H9 (cell line): ENCODE data around the gene RUBCN. TPM values are rescaled to one million over a fixed set of nuclear protein-coding genes. Genes with fewer than 3 reads are reported as not detected.

Source experiments
- DNase-seq: peaks from one replicate; pipeline ENCODE4 v3.0.0-alpha.2; 2017
- H2AFZ ChIP-seq: one replicate; pipeline ENCODE4 v1.6.1; 2013; ENCODE audit warnings: mild to moderate bottlenecking, low read length, control low read depth, moderate library complexity
- H2AK5ac ChIP-seq: 2 replicates; pipeline ENCODE4 v1.6.1; 2013; ENCODE audit warnings: low read length, control low read depth, mixed read lengths; ENCODE audit not compliant: insufficient read length
- H2BK120ac ChIP-seq: one replicate; pipeline ENCODE4 v1.6.1; 2013; ENCODE audit warnings: low read depth, mild to moderate bottlenecking, low read length, control low read depth, inconsistent platforms; ENCODE audit not compliant: poor library complexity, severe bottlenecking
- H2BK12ac ChIP-seq: 2 replicates; pipeline ENCODE4 v1.6.1; 2013; ENCODE audit warnings: low read length, control low read depth, mixed read lengths, low read depth; ENCODE audit not compliant: insufficient read length
- H2BK15ac ChIP-seq: 2 replicates; pipeline ENCODE4 v1.6.1; 2013; ENCODE audit warnings: low read depth, low read length, control low read depth
- H2BK20ac ChIP-seq: one replicate; pipeline ENCODE4 v1.6.1; 2013; ENCODE audit warnings: low read depth, mild to moderate bottlenecking, low read length, control low read depth, inconsistent platforms; ENCODE audit not compliant: poor library complexity, severe bottlenecking
- H2BK5ac ChIP-seq: 2 replicates; pipeline ENCODE4 v1.6.1; 2013; ENCODE audit warnings: low read length, control low read depth, mixed read lengths; ENCODE audit not compliant: insufficient read length
- H3K14ac ChIP-seq: 2 replicates; pipeline ENCODE4 v1.6.1; 2013; ENCODE audit warnings: low read length, control low read depth; ENCODE audit not compliant: insufficient read depth
- H3K18ac ChIP-seq: 2 replicates; pipeline ENCODE4 v1.6.1; 2013; ENCODE audit warnings: low read depth, mild to moderate bottlenecking, mixed read lengths, low read length, control low read depth; ENCODE audit not compliant: insufficient read length
- H3K23ac ChIP-seq: 2 replicates; pipeline ENCODE4 v1.6.1; 2013; ENCODE audit warnings: low read length, control low read depth, mixed read lengths, low read depth; ENCODE audit not compliant: insufficient read length
- H3K23me2 ChIP-seq: 2 replicates; pipeline ENCODE4 v1.6.1; 2013; ENCODE audit warnings: low read depth, mild to moderate bottlenecking, mixed read lengths, low read length, control low read depth; ENCODE audit not compliant: insufficient read length, poor library complexity, severe bottlenecking
- H3K27ac ChIP-seq: 2 replicates; pipeline ENCODE4 v1.5.1; 2013; ENCODE audit warnings: low read length, control low read depth, mixed read lengths, low read depth; ENCODE audit not compliant: insufficient read length
- H3K27me3 ChIP-seq: 2 replicates; pipeline ENCODE4 v1.6.1; 2013; ENCODE audit warnings: low read length, control low read depth, inconsistent platforms; ENCODE audit not compliant: insufficient read depth
- H3K4ac ChIP-seq: 2 replicates; pipeline ENCODE4 v1.6.1; 2013; ENCODE audit warnings: low read depth, mild to moderate bottlenecking, control low read depth, inconsistent platforms, low read length, moderate library complexity
- H3K4me1 ChIP-seq: 2 replicates; pipeline ENCODE4 v1.6.1; 2013; ENCODE audit warnings: low read length, control low read depth, inconsistent platforms; ENCODE audit not compliant: insufficient read depth
- H3K4me2 ChIP-seq: 2 replicates; pipeline ENCODE4 v1.6.1; 2013; ENCODE audit warnings: low read length, control low read depth, mixed read lengths; ENCODE audit not compliant: insufficient read length, insufficient read depth
- H3K56ac ChIP-seq: 2 replicates; pipeline ENCODE4 v1.6.1; 2013; ENCODE audit warnings: low read depth, mild to moderate bottlenecking, mixed read lengths, low read length, control low read depth; ENCODE audit not compliant: insufficient read length
- H3K79me1 ChIP-seq: 2 replicates; pipeline ENCODE4 v1.6.1; 2013; ENCODE audit warnings: low read depth, mild to moderate bottlenecking, moderate library complexity, low read length, control low read depth, inconsistent platforms; ENCODE audit not compliant: insufficient read depth, poor library complexity, severe bottlenecking
- H3K79me2 ChIP-seq: 2 replicates; pipeline ENCODE4 v1.6.1; 2013; ENCODE audit warnings: low read length, control low read depth, inconsistent platforms; ENCODE audit not compliant: insufficient read depth
- H3K9ac ChIP-seq: 2 replicates; pipeline ENCODE4 v1.6.1; 2013; ENCODE audit warnings: low read length, control low read depth, mixed read lengths; ENCODE audit not compliant: insufficient read length; ENCODE audit errors: extremely low read depth
- H3K9me3 ChIP-seq: one replicate; pipeline ENCODE4 v1.6.1; 2013; ENCODE audit warnings: low read depth, low read length, inconsistent platforms; ENCODE audit not compliant: control insufficient read depth
- H3T11ph ChIP-seq: one replicate; pipeline ENCODE4 v1.6.1; 2013; ENCODE audit warnings: mild to moderate bottlenecking, low read length, control low read depth, inconsistent platforms
- H4K20me1 ChIP-seq: one replicate; pipeline ENCODE4 v1.6.1; 2013; ENCODE audit not compliant: control insufficient read depth, insufficient read length, insufficient read depth
- H4K5ac ChIP-seq: 2 replicates; pipeline ENCODE4 v1.6.1; 2013; ENCODE audit warnings: low read depth, mild to moderate bottlenecking, mixed read lengths, low read length, control low read depth; ENCODE audit not compliant: insufficient read length
- H4K8ac ChIP-seq: replicated peaks from 2 replicates; pipeline ENCODE4 v1.6.1; 2013; ENCODE audit warnings: low read length, control low read depth, mixed read lengths, low read depth; ENCODE audit not compliant: insufficient read length
- H4K91ac ChIP-seq: 2 replicates; pipeline ENCODE4 v1.6.1; 2013; ENCODE audit warnings: low read depth, mild to moderate bottlenecking, moderate library complexity, mixed read lengths, low read length, control low read depth; ENCODE audit not compliant: insufficient read length
- H3K27ac Mint-ChIP-seq, 3 experiments: 2 replicates in 2 of 3; 3 replicates in 1 of 3; pipeline ENCODE4 v1.8.0; 2020 to 2021; ENCODE audit warnings: mixed read lengths in 3 of 3, mild to moderate bottlenecking in 1 of 3, moderate library complexity in 1 of 3
- H3K27me3 Mint-ChIP-seq: 2 replicates; pipeline ENCODE4 v1.8.0; 2021; ENCODE audit warnings: low read depth, mild to moderate bottlenecking, moderate library complexity, mixed read lengths
- H3K36me3 Mint-ChIP-seq, 3 experiments: 2 replicates in 2 of 3; 3 replicates in 1 of 3; pipeline ENCODE4 v1.8.0; 2020 to 2021; ENCODE audit warnings: low read depth in 3 of 3, mixed read lengths in 3 of 3; ENCODE audit not compliant: insufficient read depth in 1 of 3
- H3K4me1 Mint-ChIP-seq, 2 experiments: 2 replicates each; pipeline ENCODE4 v1.8.0; 2020; ENCODE audit warnings: mixed read lengths in 2 of 2
- H3K4me3 Mint-ChIP-seq, 2 experiments: 2 replicates in 1 of 2; 3 replicates in 1 of 2; pipeline ENCODE4 v1.8.0; 2020 to 2021; ENCODE audit warnings: mild to moderate bottlenecking in 2 of 2, mixed read lengths in 2 of 2, moderate library complexity in 1 of 2
- H3K9me3 Mint-ChIP-seq, 2 experiments: 2 replicates in 1 of 2; 3 replicates in 1 of 2; pipeline ENCODE4 v1.8.0; 2020; ENCODE audit warnings: mild to moderate bottlenecking in 2 of 2, mixed read lengths in 2 of 2, moderate library complexity in 1 of 2
- CTCF ChIP-seq: fragments of 200-600 bp; sonication (generic); conservative IDR thresholded peaks from 3 replicates; pipeline ENCODE4 v1.8.0; 2021; ENCODE audit warnings: antibody characterized with exemption, mild to moderate bottlenecking
- WGBS: extraction: QIAGEN DNeasy Blood & Tissue Kit; methylation state at CpG from one replicate; pipeline ENCODE4 v1.1.7; 2013; ENCODE audit warnings: missing lambda C conversion rate, low lambda C conversion rate, mixed read lengths; ENCODE audit not compliant: insufficient read length; ENCODE audit errors: extremely low coverage; 5-methylcytosine and 5-hydroxymethylcytosine counted together
- total RNA-seq: library from RNA; stranded (reverse); gene quantifications from 2 replicates; pipeline ENCODE4 v1.2.1, GENCODE V29; 2021

Gene RUBCN
- total RNA-seq, 1 experiment from 2014 or later = 17.7 TPM

- Histone ChIP-seq H3T11ph (no peak overlapping the region), H3K14ac (no peak overlapping the region), H4K5ac (no peak overlapping the region), H3K56ac (no peak overlapping the region), H3K79me2 (no peaks in the 10 kb centered on the region), H3K27ac (no peak overlapping the region), H3K27me3 (no peaks in the 10 kb centered on the region), H2BK15ac (no peak overlapping the region), H3K23ac (no peak overlapping the region), H2AFZ (no peak overlapping the region), H2BK5ac (no peak overlapping the region), H3K23me2 (no peaks in the 10 kb centered on the region), H3K18ac (no peak overlapping the region), H2BK20ac (no peak overlapping the region), H3K9ac (no peak overlapping the region), H3K4me1 (no peaks in the 10 kb centered on the region), H3K79me1 (no peaks in the 10 kb centered on the region), H2AK5ac (no peak overlapping the region), H2BK120ac (no peak overlapping the region), H3K4me2 (no peak overlapping the region), H3K9me3 (no peaks in the 10 kb centered on the region), H3K4ac (no peak overlapping the region), H4K20me1 (no peaks in the 10 kb centered on the region), H4K8ac (no peak overlapping the region), H2BK12ac (no peak overlapping the region), H4K91ac (no peak overlapping the region)
- Mint-ChIP-seq H3K27me3 (no peaks in the 10 kb centered on the region), H3K27ac (no peak overlapping the region), H3K36me3 (peaks cover 25 to 59% (median 29%) of the 10 kb centered on the region in 3 experiments), H3K9me3 (no peaks in the 10 kb centered on the region), H3K4me3 (no peak overlapping the region), H3K4me1 (no peaks in the 10 kb centered on the region)
- DNase-seq = no peak
- no CpG with 5 or more reads among the region's 4 CpGs for WGBS
- TF ChIP-seq CTCF = no peak
Observed at GRCh38 chr3:197701841-197702240, 34.9 kb downstream of the RUBCN start.
